ENCODE measurements around the gene NEBL.

- TF ChIP-seq EP300 (IDR thresholded peaks at IDR 0.05; ENCODE audit: low read depth) = no peak
- no peak for TF ChIP-seq CTCF (IDR thresholded peaks at IDR 0.05)
- TF ChIP-seq POLR2A (IDR thresholded peaks at IDR 0.05) = no peak
These were observed 18.8 kb downstream of the NEBL start for GRCh38 chr10:20877986-20878983.

Measured in transverse colon (tissue), 3 donors.